Superior temporal gyrus (tissue), 1 donor: Measurements from ENCODE around the gene PHLDB2.

Source experiments
- DNase-seq: peaks from one replicate; pipeline ENCODE4 v3.0.0-alpha.2; 2016; ENCODE audit errors: extremely low spot score

Gene PHLDB2

GRCh38 chr3:112019716-112020115, 160.7 kb downstream of the PHLDB2 start:
- DNase-seq: no peak

- DNase-seq: no peak
Measured at GRCh38 chr3:112020674-112021085, 161.6 kb downstream of the PHLDB2 start.
